ENCODE data around the gene LRRC34. TPM values are rescaled to one million over a fixed set of nuclear protein-coding genes. Genes with fewer than 3 reads are reported as not detected.

Gene LRRC34
- total and polyA plus RNA-seq, 2 of the 8 experiments (the other 6 are each of a cell fraction or from before 2014, with no cell fraction given) = 3.3 to 4.1 TPM

- Histone ChIP-seq H3K4me3 (ENCODE audit: extremely low read depth in 1 of 4, insufficient read depth in 2 of 4, low read depth in 3 of 4, low read length in 4 of 4) (no peak overlapping the region), H3K56ac (replicated peaks; ENCODE audit: insufficient read length, low read depth, low read length) (no peak overlapping the region), H3K23me2 (ENCODE audit: low read depth, low read length) (no peaks in the 10 kb centered on the region), H3K27ac (ENCODE audit: low read depth, low read length) (no peak overlapping the region), H3K4me1 (replicated peaks in 1 of 4; ENCODE audit: control insufficient read depth in 3 of 4, insufficient read depth in 4 of 4, low read length in 3 of 4) (no peaks in the 10 kb centered on the region), H3K4ac (replicated peaks; ENCODE audit: insufficient read length, low read depth, low read length) (no peak overlapping the region), H2AK5ac (ENCODE audit: low read depth, low read length) (no peak overlapping the region), H3K14ac (ENCODE audit: insufficient read length) (no peak overlapping the region), H2BK5ac (ENCODE audit: low read depth, low read length) (no peak overlapping the region), H4K91ac (replicated peaks; ENCODE audit: insufficient read length, low read length) (no peak overlapping the region), H3K79me2 (ENCODE audit: control insufficient read depth in 1 of 2, insufficient read depth in 2 of 2, low read length in 2 of 2) (no peaks in the 10 kb centered on the region), H3K36me3 (ENCODE audit: control insufficient read depth in 2 of 4, insufficient read depth in 4 of 4, low read length in 3 of 4) (no peaks in the 10 kb centered on the region), H3K9ac (replicated peaks in 1 of 4; ENCODE audit: extremely low read depth in 1 of 4, low read depth in 3 of 4, low read length in 3 of 4) (no peak overlapping the region), H3K23ac (ENCODE audit: insufficient read length) (no peak overlapping the region), H3K27me3 (replicated peaks in 1 of 4; ENCODE audit: control insufficient read depth in 3 of 4, extremely low read depth in 1 of 4, insufficient read depth in 3 of 4, low read length in 3 of 4) (no peaks in the 10 kb centered on the region), H2BK120ac (replicated peaks; ENCODE audit: low read depth, low read length) (no peak overlapping the region), H4K8ac (ENCODE audit: extremely low read depth, insufficient read depth, low read length) (no peak overlapping the region), H3K18ac (ENCODE audit: extremely low read depth, low read length) (no peak overlapping the region), H2BK12ac (ENCODE audit: low read depth, low read length) (no peak overlapping the region), H3K4me2 (ENCODE audit: insufficient read depth in 1 of 2, low read depth in 2 of 2, low read length in 2 of 2) (no peak overlapping the region), H2BK20ac (ENCODE audit: low read length) (no peak overlapping the region), H4K5ac (ENCODE audit: insufficient read length, low read depth, low read length) (no peak overlapping the region), H2BK15ac (ENCODE audit: low read length) (no peak overlapping the region), H2AFZ (ENCODE audit: low read length) (no peak overlapping the region), H4K20me1 (replicated peaks in 1 of 2; ENCODE audit: control insufficient read depth in 1 of 2, insufficient read depth in 2 of 2, low read length in 2 of 2) (no peaks in the 10 kb centered on the region), H3K79me1 (ENCODE audit: low read depth, low read length) (no peaks in the 10 kb centered on the region), H3K9me3 (ENCODE audit: insufficient read depth in 2 of 2, low read depth in 1 of 2, low read length in 1 of 2) (no peaks in the 10 kb centered on the region)
- no peak for FAIRE-seq
- no peak for DNase-seq (ENCODE audit: low read depth in 1 of 2, low spot score in 2 of 2)
- TF ChIP-seq EP300 (IDR thresholded peaks at IDR 0.05; ENCODE audit: borderline replicate concordance in 1 of 2, low read depth in 2 of 2, low read length in 2 of 2) (no peak), SIRT6 (IDR thresholded peaks at IDR 0.05; ENCODE audit: low read length) (no peak), EGR1 (IDR thresholded peaks at IDR 0.05; ENCODE audit: borderline replicate concordance, low read depth, low read length) (no peak), POU5F1 (IDR thresholded peaks at IDR 0.05; ENCODE audit: low read depth, low read length) (no peak), KDM1A (IDR thresholded peaks at IDR 0.05; ENCODE audit: borderline replicate concordance, low read length) (no peak), BACH1 (IDR thresholded peaks at IDR 0.05; ENCODE audit: low read length) (no peak), BCL11A (IDR thresholded peaks at IDR 0.05; ENCODE audit: low read depth in 2 of 2, low read length in 2 of 2) (no peak), EZH2 (IDR thresholded peaks at IDR 0.05; ENCODE audit: low read depth, low read length, severe bottlenecking) (no peak), TBP (IDR thresholded peaks at IDR 0.05; ENCODE audit: low read depth, low read length) (no peak), GABPA (IDR thresholded peaks at IDR 0.05; ENCODE audit: borderline replicate concordance, insufficient read depth, low read length) (no peak), MAFK (IDR thresholded peaks at IDR 0.05; ENCODE audit: low read depth, low read length) (no peak), TEAD4 (IDR thresholded peaks at IDR 0.05; ENCODE audit: low read depth, low read length) (no peak)
- 79% methylated on average over 3 of the region's 3 CpGs; no CpG with 5 or more reads in 1 of the 2 experiments for WGBS, 2 experiments (ENCODE audit: extremely low coverage in 1 of 2, insufficient coverage in 1 of 2, insufficient read length in 1 of 2, insufficient replicate concordance in 2 of 2, low coverage in 1 of 2, low lambda C conversion rate in 2 of 2, missing lambda C conversion rate in 1 of 2)
- POLR2A ChIA-PET (ENCODE audit: partially characterized antibody) = no interaction called here
- CTCF ChIA-PET (ENCODE audit: partially characterized antibody) = interaction anchor here (2.1 kb wide), 1 partner anchor 20 kb away, joined by 10 read pairs; no protein-coding TSS in a partner anchor
Measured at GRCh38 chr3:169842960-169843359, 30.3 kb upstream of the LRRC34 start.

Data from H1 (cell line).